H1 (cell line): ENCODE data around the gene AKAP4. TPM values are rescaled to one million over a fixed set of nuclear protein-coding genes. Genes with fewer than 3 reads are reported as not detected.

ENCODE experiments used
- CTCF ChIA-PET: fragments of 300-600 bp; sonication (Branson Sonifier 250); formaldehyde crosslinking; loops from one replicate; lab custom pipeline; 2021; ENCODE audit not compliant: partially characterized antibody; lab: Charles Lee
- POLR2A ChIA-PET: fragments of 300-600 bp; sonication (Branson Sonifier 250); formaldehyde crosslinking; loops from one replicate; lab custom pipeline; 2021; ENCODE audit warnings: inconsistent platforms; ENCODE audit not compliant: partially characterized antibody; lab: Charles Lee
- DNase-seq, 2 experiments: peaks; one replicate each; pipeline versions ENCODE4 v3.0.0 to v3.0.0-alpha.2; 2010 to 2022; ENCODE audit warnings: low spot score in 2 of 2, low read depth in 1 of 2, mixed read lengths in 1 of 2
- FAIRE-seq: peaks from 2 replicates; lab custom pipeline; 2011; peaks lifted over from hg19 to GRCh38; lab: Jason Lieb, UNC
- H2AFZ ChIP-seq: 2 replicates; pipeline ENCODE4 v1.8.1; 2012; ENCODE audit warnings: low read length, inconsistent platforms
- H2AK5ac ChIP-seq: 2 replicates; pipeline ENCODE4 v1.6.1; 2013; ENCODE audit warnings: low read depth, low read length
- H2BK120ac ChIP-seq: replicated peaks from 2 replicates; pipeline ENCODE3; 2013; ENCODE audit warnings: low read depth, low read length, inconsistent platforms
- H2BK12ac ChIP-seq: 2 replicates; pipeline ENCODE4 v1.6.1; 2013; ENCODE audit warnings: low read depth, low read length
- H2BK15ac ChIP-seq: 2 replicates; pipeline ENCODE4 v1.6.1; 2013; ENCODE audit warnings: low read length
- H2BK20ac ChIP-seq: 2 replicates; pipeline ENCODE4 v1.6.1; 2013; ENCODE audit warnings: low read length
- H2BK5ac ChIP-seq: 2 replicates; pipeline ENCODE4 v1.6.1; 2013; ENCODE audit warnings: low read depth, low read length
- H3K14ac ChIP-seq: 2 replicates; pipeline ENCODE4 v1.6.1; 2013; ENCODE audit warnings: inconsistent platforms; ENCODE audit not compliant: insufficient read length
- H3K18ac ChIP-seq: 2 replicates; pipeline ENCODE4 v1.6.1; 2013; ENCODE audit warnings: low read length; ENCODE audit errors: extremely low read depth
- H3K23ac ChIP-seq: 2 replicates; pipeline ENCODE4 v1.6.1; 2013; ENCODE audit warnings: inconsistent platforms; ENCODE audit not compliant: insufficient read length
- H3K23me2 ChIP-seq: 2 replicates; pipeline ENCODE4 v1.6.1; 2013; ENCODE audit warnings: low read depth, low read length
- H3K27ac ChIP-seq: 2 replicates; pipeline ENCODE4 v1.6.1; 2011; ENCODE audit warnings: low read depth, low read length, inconsistent platforms
- H3K27me3 ChIP-seq, 4 experiments: replicated peaks in 1 of 4; 1 replicate in 1 of 4; 2 replicates in 3 of 4; pipeline versions ENCODE4 v1.6.1 to v1.8.1; 2011 to 2013; ENCODE audit warnings: low read length in 3 of 4, mild to moderate bottlenecking in 3 of 4, inconsistent platforms in 2 of 4, mixed read lengths in 2 of 4, moderate library complexity in 1 of 4; ENCODE audit not compliant: control insufficient read depth in 3 of 4, insufficient read depth in 3 of 4; ENCODE audit errors: extremely low read depth in 1 of 4
- H3K36me3 ChIP-seq, 4 experiments: 2 replicates each; pipeline versions ENCODE4 v1.6.1 to v1.8.1; 2011 to 2013; ENCODE audit warnings: mild to moderate bottlenecking in 4 of 4, low read length in 3 of 4, moderate library complexity in 2 of 4, control low read depth in 1 of 4, inconsistent platforms in 1 of 4; ENCODE audit not compliant: insufficient read depth in 4 of 4, control insufficient read depth in 2 of 4
- H3K4ac ChIP-seq: replicated peaks from 2 replicates; pipeline ENCODE3; 2013; ENCODE audit warnings: low read length, low read depth, mixed read lengths, inconsistent platforms; ENCODE audit not compliant: insufficient read length
- H3K4me1 ChIP-seq, 4 experiments: replicated peaks in 1 of 4; 1 replicate in 1 of 4; 2 replicates in 3 of 4; pipeline versions ENCODE4 v1.6.1 to v1.8.1; 2011 to 2013; ENCODE audit warnings: low read length in 3 of 4, inconsistent platforms in 2 of 4, mixed read lengths in 1 of 4; ENCODE audit not compliant: insufficient read depth in 4 of 4, control insufficient read depth in 3 of 4
- H3K4me2 ChIP-seq, 2 experiments: 2 replicates each; pipeline versions ENCODE4 v1.6.1 to v1.8.1; 2011 to 2013; ENCODE audit warnings: low read depth in 2 of 2, low read length in 2 of 2, control low read depth in 1 of 2, inconsistent platforms in 1 of 2, mild to moderate bottlenecking in 1 of 2; ENCODE audit not compliant: insufficient read depth in 1 of 2
- H3K4me3 ChIP-seq, 4 experiments: fragments of 200-600, 300-600 bp in 1 of 4; sonication (generic), shearing (Covaris generic), sonication (Bioruptor Twin) in 1 of 4; 2 replicates each; pipeline versions ENCODE4 v1.5.1 to v1.8.1; 2011 to 2016; ENCODE audit warnings: low read length in 4 of 4, low read depth in 3 of 4, control low read depth in 2 of 4, inconsistent platforms in 2 of 4, mild to moderate bottlenecking in 2 of 4, mixed read lengths in 1 of 4, moderate library complexity in 1 of 4; ENCODE audit not compliant: insufficient read depth in 2 of 4; ENCODE audit errors: extremely low read depth in 1 of 4
- H3K56ac ChIP-seq: replicated peaks from 2 replicates; pipeline ENCODE3; 2013; ENCODE audit warnings: low read depth, mild to moderate bottlenecking, mixed read lengths, low read length, inconsistent platforms; ENCODE audit not compliant: insufficient read length
- H3K79me1 ChIP-seq: 2 replicates; pipeline ENCODE4 v1.6.1; 2013; ENCODE audit warnings: low read depth, low read length, control low read depth
- H3K79me2 ChIP-seq, 2 experiments: 2 replicates each; pipeline versions ENCODE4 v1.6.1 to v1.8.1; 2012 to 2013; ENCODE audit warnings: low read length in 2 of 2, mild to moderate bottlenecking in 2 of 2, inconsistent platforms in 1 of 2; ENCODE audit not compliant: insufficient read depth in 2 of 2, control insufficient read depth in 1 of 2
- H3K9ac ChIP-seq, 4 experiments: replicated peaks in 1 of 4; 1 replicate in 1 of 4; 2 replicates in 3 of 4; pipeline versions ENCODE4 v1.6.1 to v1.8.1; 2011 to 2013; ENCODE audit warnings: low read depth in 3 of 4, low read length in 3 of 4, control low read depth in 2 of 4, mild to moderate bottlenecking in 2 of 4, moderate library complexity in 2 of 4, inconsistent platforms in 1 of 4; ENCODE audit errors: extremely low read depth in 1 of 4
- H3K9me3 ChIP-seq, 2 experiments: 2 replicates each; pipeline versions ENCODE4 v1.6.1 to v1.8.1; 2012 to 2013; ENCODE audit warnings: mild to moderate bottlenecking in 2 of 2, moderate library complexity in 2 of 2, control low read depth in 1 of 2, inconsistent platforms in 1 of 2, low read depth in 1 of 2, low read length in 1 of 2, mixed read lengths in 1 of 2; ENCODE audit not compliant: insufficient read depth in 2 of 2
- H4K20me1 ChIP-seq, 2 experiments: replicated peaks in 1 of 2; 2 replicates each; pipeline versions ENCODE3 to v1.8.1; 2011 to 2013; ENCODE audit warnings: inconsistent platforms in 2 of 2, low read length in 2 of 2, mild to moderate bottlenecking in 1 of 2; ENCODE audit not compliant: insufficient read depth in 2 of 2, control insufficient read depth in 1 of 2
- H4K5ac ChIP-seq: 2 replicates; pipeline ENCODE4 v1.6.1; 2013; ENCODE audit warnings: low read length, low read depth, mixed read lengths, inconsistent platforms; ENCODE audit not compliant: insufficient read length
- H4K8ac ChIP-seq: 2 replicates; pipeline ENCODE4 v1.8.0; 2013; ENCODE audit warnings: mild to moderate bottlenecking, moderate library complexity, low read length, inconsistent platforms; ENCODE audit not compliant: insufficient read depth; ENCODE audit errors: extremely low read depth
- H4K91ac ChIP-seq: replicated peaks from 2 replicates; pipeline ENCODE3; 2013; ENCODE audit warnings: low read length, mixed read lengths, inconsistent platforms; ENCODE audit not compliant: insufficient read length
- ATF2 ChIP-seq: IDR thresholded peaks from 2 replicates; pipeline ENCODE4 v1.6.1; 2012; ENCODE audit warnings: low read length, inconsistent platforms
- FOSL1 ChIP-seq: IDR thresholded peaks from 2 replicates; pipeline ENCODE4 v1.6.1; 2011; ENCODE audit warnings: mild to moderate bottlenecking, low read depth, low read length, moderate library complexity; ENCODE audit not compliant: insufficient read depth
- HDAC6 ChIP-seq: IDR thresholded peaks from one replicate; pipeline ENCODE4 v1.7.1; 2012; ENCODE audit warnings: low read depth, mild to moderate bottlenecking, inconsistent platforms, low read length, moderate library complexity
- MAX ChIP-seq: IDR thresholded peaks from 2 replicates; pipeline ENCODE4 v1.6.1; 2012; ENCODE audit warnings: inconsistent platforms
- NANOG ChIP-seq: IDR thresholded peaks from 2 replicates; pipeline ENCODE4 v1.6.1; 2011; ENCODE audit warnings: low read length, low read depth, mild to moderate bottlenecking, inconsistent platforms; ENCODE audit not compliant: insufficient read depth, poor library complexity, severe bottlenecking
- PHF8 ChIP-seq: fragments of 200-600 bp; sonication (generic); conservative IDR thresholded peaks from 2 replicates; pipeline ENCODE4 v1.7.1; 2012; ENCODE audit warnings: low read depth, mild to moderate bottlenecking, inconsistent platforms, low read length, moderate library complexity
- SRF ChIP-seq: IDR thresholded peaks from 2 replicates; pipeline ENCODE4 v1.6.1; 2011; ENCODE audit warnings: mild to moderate bottlenecking, low read depth, low read length, moderate library complexity
- SUZ12 ChIP-seq: fragments of 200-600 bp; sonication (generic); IDR thresholded peaks from 2 replicates; pipeline ENCODE4 v1.6.1; 2012; ENCODE audit warnings: mild to moderate bottlenecking, inconsistent platforms, low read length, moderate library complexity, mixed read lengths
- USF2 ChIP-seq: IDR thresholded peaks from 2 replicates; pipeline ENCODE4 v1.6.1; 2011; ENCODE audit warnings: low read length, improper control_type of control experiment
- ZNF274 ChIP-seq: IDR thresholded peaks from 2 replicates; pipeline ENCODE4 v1.7.0; 2012; ENCODE audit warnings: low read length, borderline replicate concordance; ENCODE audit errors: extremely low read depth
- WGBS, 2 experiments: shearing (Covaris generic) in 1 of 2; methylation state at CpG; one replicate each; pipeline versions ENCODE4 v1.1.6 to v1.1.7; 2013 to 2015; ENCODE audit warnings: low lambda C conversion rate in 2 of 2, mixed read lengths in 2 of 2, inconsistent platforms in 1 of 2, low coverage in 1 of 2, missing lambda C conversion rate in 1 of 2; ENCODE audit not compliant: insufficient replicate concordance in 2 of 2, insufficient coverage in 1 of 2, insufficient read length in 1 of 2; ENCODE audit errors: extremely low coverage in 1 of 2, missing lambda C conversion rate in 1 of 2; 5-methylcytosine and 5-hydroxymethylcytosine counted together
- polyA plus RNA-seq, 7 experiments: library from polyadenylated mRNA; depleted of rRNA in 3 of 7; stranded (reverse) in 5 of 7; unstranded in 2 of 7; fragments of >200 nt in 5 of 7; fragments of 200-250 nt in 2 of 7; gene quantifications; 1 replicate in 5 of 7; 2 replicates in 1 of 7; 4 replicates in 1 of 7; pipeline versions ENCODE4 v1.2.1 to v1.2.3, GENCODE V29; 2011 to 2013; ENCODE audit warnings: missing spikeins in 2 of 7, mixed read lengths in 2 of 7
- total RNA-seq: library from RNA; stranded (reverse); fragmentation: NEBNext Ultra II Directional; extraction: Animal tissue kit (Norgen Biotek cat#: 25700); gene quantifications from 2 replicates; pipeline ENCODE4 v1.2.1, GENCODE V29; 2021

AKAP4 gene
- total and polyA plus RNA-seq, 2 of the 8 experiments (the other 6 are each of a cell fraction or from before 2014, with no cell fraction given), result not detected

GRCh38 chrX:50152456-50152855 is 48.4 kb downstream of the AKAP4 start:
- H4K5ac ChIP-seq, result no peak overlapping the region
- ChIA-PET CTCF (no interaction called here), POLR2A (no interaction called here)
- H3K18ac ChIP-seq, result no peak overlapping the region; the same call in 1 of the 2 replicates
- no peak overlapping the region for H3K27ac ChIP-seq
- H3K23me2 ChIP-seq, result no peaks in the 10 kb centered on the region
- no peak overlapping the region for H3K4ac ChIP-seq
- no peaks in the 10 kb centered on the region for H3K36me3 ChIP-seq
- H4K91ac ChIP-seq, result no peak overlapping the region
- H3K9me3 ChIP-seq, result no peaks in the 10 kb centered on the region
- no peaks in the 10 kb centered on the region for H3K27me3 ChIP-seq
- no peaks in the 10 kb centered on the region for H3K79me1 ChIP-seq
- no peak overlapping the region for H4K8ac ChIP-seq
- no peak overlapping the region for H2BK5ac ChIP-seq
- no peak overlapping the region for H2BK12ac ChIP-seq
- no peak overlapping the region for H2AFZ ChIP-seq
- no peak overlapping the region for H3K56ac ChIP-seq
- DNase-seq, result no peak
- WGBS, 2 experiments, result 94% methylated on average over 2 of the region's 2 CpGs; no CpG with 5 or more reads in 1 of the 2 experiments
- H3K79me2 ChIP-seq, result no peaks in the 10 kb centered on the region
- no peaks in the 10 kb centered on the region for H4K20me1 ChIP-seq
- FAIRE-seq, result no peak
- no peak overlapping the region for H3K23ac ChIP-seq
- no peaks in the 10 kb centered on the region for H3K4me1 ChIP-seq
- H2BK120ac ChIP-seq, result no peak overlapping the region
- no peak overlapping the region for H3K9ac ChIP-seq
- H3K4me2 ChIP-seq, result no peak overlapping the region
- TF ChIP-seq USF2, result no peak
- no peak for TF ChIP-seq PHF8
- TF ChIP-seq NANOG, result no peak
- TF ChIP-seq ZNF274, result no peak
- TF ChIP-seq FOSL1, result no peak
- TF ChIP-seq SRF, result no peak
- no peak for TF ChIP-seq ATF2
- no peak for TF ChIP-seq MAX
- no peak for TF ChIP-seq SUZ12
- no peak for TF ChIP-seq HDAC6
- TF ChIP-seq, all 59 proteins: peak for 0
- Histone ChIP-seq H2BK15ac (no peak overlapping the region), H2BK20ac (no peak overlapping the region), H3K4me3 (no peak overlapping the region), H3K14ac (no peak overlapping the region), H2AK5ac (no peak overlapping the region)
